DOHH2 (cell line): ENCODE measurements around the gene PTCD3.

ENCODE experiments used
- H3F3A ChIP-seq: fragments of 200-600 bp; sonication (generic), shearing (Covaris generic); 2 replicates; pipeline ENCODE4 v1.6.0; 2016; ENCODE audit warnings: antibody characterized with exemption, mild to moderate bottlenecking; ENCODE audit not compliant: control insufficient read depth, insufficient read depth
- H3K27ac ChIP-seq: fragments of 200-600 bp; sonication (generic); 2 replicates; pipeline ENCODE4 v1.5.1; 2014; ENCODE audit warnings: low read depth, mild to moderate bottlenecking, low read length, moderate library complexity
- H3K27me3 ChIP-seq: fragments of 200-600 bp; sonication (generic); 2 replicates; pipeline ENCODE4 v1.6.1; 2014; ENCODE audit warnings: mild to moderate bottlenecking, low read length, mixed read lengths; ENCODE audit not compliant: control insufficient read depth
- H3K36me3 ChIP-seq: fragments of 200-600 bp; sonication (generic); 2 replicates; pipeline ENCODE4 v1.6.1; 2014; ENCODE audit warnings: mild to moderate bottlenecking, low read length, moderate library complexity, mixed read lengths; ENCODE audit not compliant: control insufficient read depth
- H3K4me1 ChIP-seq: fragments of 200-600 bp; sonication (generic); 2 replicates; pipeline ENCODE4 v1.6.1; 2014; ENCODE audit warnings: mild to moderate bottlenecking, low read length, mixed read lengths; ENCODE audit not compliant: control insufficient read depth
- H3K4me2 ChIP-seq: fragments of 200-600 bp; sonication (generic); 2 replicates; pipeline ENCODE4 v1.6.0; 2014; ENCODE audit warnings: mild to moderate bottlenecking, low read length, moderate library complexity
- H3K4me3 ChIP-seq: fragments of 200-600 bp; sonication (generic); 2 replicates; pipeline ENCODE4 v1.5.1; 2014; ENCODE audit warnings: mild to moderate bottlenecking, low read length, mixed read lengths
- H3K79me2 ChIP-seq: fragments of 200-600 bp; sonication (generic); 2 replicates; pipeline ENCODE4 v1.6.1; 2014; ENCODE audit warnings: mild to moderate bottlenecking, low read length, mixed read lengths; ENCODE audit not compliant: control insufficient read depth
- H3K9me2 ChIP-seq: fragments of 200-600 bp; sonication (generic); replicated peaks from 2 replicates; pipeline ENCODE4 v1.6.1; 2014; ENCODE audit warnings: mild to moderate bottlenecking, low read length, mixed read lengths; ENCODE audit not compliant: control insufficient read depth
- H3K9me3 ChIP-seq: fragments of 200-600 bp; sonication (generic); 2 replicates; pipeline ENCODE4 v1.6.1; 2014; ENCODE audit warnings: antibody characterized with exemption, low read length, mixed read lengths; ENCODE audit not compliant: control insufficient read depth, insufficient read depth
- H4K20me1 ChIP-seq: fragments of 200-600 bp; sonication (generic); 2 replicates; pipeline ENCODE4 v1.6.0; 2014; ENCODE audit warnings: low read depth, mild to moderate bottlenecking, antibody characterized with exemption, low read length, moderate library complexity; ENCODE audit not compliant: control insufficient read depth, insufficient read depth
- CTCF ChIP-seq: fragments of 200-600 bp; sonication (generic); IDR thresholded peaks from one replicate; pipeline ENCODE4 v1.5.1; 2014; ENCODE audit warnings: antibody characterized with exemption, mild to moderate bottlenecking, low read depth, low read length; ENCODE audit not compliant: poor library complexity, severe bottlenecking
- EZH2phosphoT487 ChIP-seq: fragments of 200-600 bp; sonication (generic); IDR thresholded peaks from 2 replicates; pipeline ENCODE4 v1.6.1; 2017; ENCODE audit warnings: borderline replicate concordance, mild to moderate bottlenecking, antibody characterized with exemption, low read length, moderate library complexity, mixed read lengths

The PTCD3 gene

DNA sequence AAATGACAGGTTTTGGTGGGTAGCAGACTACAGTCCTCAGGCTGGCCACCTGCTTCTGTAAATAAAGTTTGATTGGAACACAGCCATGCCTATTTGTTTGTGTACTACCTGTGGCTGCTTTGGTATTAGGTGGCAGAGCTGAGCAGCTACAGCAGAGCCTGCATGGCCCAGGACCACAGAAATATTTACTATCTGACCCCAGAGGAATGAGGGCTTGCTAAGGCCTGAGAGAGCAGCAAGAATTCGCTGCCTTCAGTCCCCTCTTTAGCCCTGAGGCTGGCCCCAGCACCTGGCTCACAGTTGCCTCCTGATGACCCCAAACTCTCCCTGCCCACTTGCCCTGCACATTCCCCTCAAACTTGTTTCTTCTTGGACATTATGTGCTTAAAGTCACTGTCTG lies 32.8 kb upstream of the PTCD3 start:
- Histone ChIP-seq H3K79me2 (no peaks in the 10 kb centered on the region), H3K27ac (no peak overlapping the region), H3K9me2 (no peaks in the 10 kb centered on the region), H3K4me3 (no peak overlapping the region), H3F3A (no peaks in the 10 kb centered on the region), H3K4me1 (no peaks in the 10 kb centered on the region), H4K20me1 (no peaks in the 10 kb centered on the region), H3K27me3 (no peaks in the 10 kb centered on the region), H3K4me2 (no peak overlapping the region), H3K9me3 (no peaks in the 10 kb centered on the region), H3K36me3 (peaks cover 95% of the 10 kb centered on the region)
- TF ChIP-seq EZH2phosphoT487: no peak

- no peaks in the 10 kb centered on the region for H3K4me1 ChIP-seq
- no peaks in the 10 kb centered on the region for H3F3A ChIP-seq
- no peaks in the 10 kb centered on the region for H4K20me1 ChIP-seq
- no peak for TF ChIP-seq CTCF
- no peak for TF ChIP-seq EZH2phosphoT487
- no peaks in the 10 kb centered on the region for H3K9me2 ChIP-seq
- H3K79me2 ChIP-seq: no peaks in the 10 kb centered on the region
- H3K27me3 ChIP-seq: no peaks in the 10 kb centered on the region
- H3K4me3 ChIP-seq: no peak overlapping the region
- no peaks in the 10 kb centered on the region for H3K9me3 ChIP-seq
- no peak overlapping the region for H3K4me2 ChIP-seq
- peaks cover 95% of the 10 kb centered on the region for H3K36me3 ChIP-seq
- H3K27ac ChIP-seq: no peak overlapping the region
These were observed 31.8 kb upstream of the PTCD3 start for GRCh38 chr2:86074256-86074655.

GRCh38 chr2:86074811-86075210 lies 31.2 kb upstream of the PTCD3 start:
- Histone ChIP-seq H4K20me1 (no peaks in the 10 kb centered on the region), H3K4me3 (no peak overlapping the region), H3K4me2 (no peak overlapping the region), H3K27me3 (no peaks in the 10 kb centered on the region), H3K36me3 (peaks cover 95% of the 10 kb centered on the region), H3K9me3 (no peaks in the 10 kb centered on the region), H3K9me2 (no peaks in the 10 kb centered on the region), H3K79me2 (no peaks in the 10 kb centered on the region), H3K27ac (no peak overlapping the region), H3F3A (no peaks in the 10 kb centered on the region), H3K4me1 (peaks cover 3% of the 10 kb centered on the region; the same call in 1 of the 2 replicates)
- TF ChIP-seq EZH2phosphoT487 (no peak), CTCF (no peak)

DNA sequence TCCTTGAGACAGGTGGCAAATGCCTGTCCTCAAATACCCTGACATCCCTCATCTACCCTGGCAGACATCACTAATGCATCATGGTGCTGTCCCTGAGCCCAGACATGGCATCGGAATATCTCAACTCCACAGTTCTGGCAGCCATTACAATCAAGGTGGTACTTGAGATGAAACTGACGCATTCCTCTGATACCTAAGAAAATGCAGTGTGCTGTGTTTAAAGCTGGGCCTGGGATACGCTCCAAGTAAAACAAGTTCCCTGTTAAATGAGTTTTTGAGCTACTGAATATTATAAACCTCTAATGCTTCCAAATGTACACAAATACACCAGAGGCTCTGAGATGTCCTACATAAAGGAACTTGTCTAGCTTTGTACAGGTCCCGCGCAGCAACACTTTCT lies 30.1 kb upstream of the PTCD3 start:
- H3K4me2 ChIP-seq: no peak overlapping the region
- no peaks in the 10 kb centered on the region for H3K79me2 ChIP-seq
- H3K27ac ChIP-seq: no peak overlapping the region
- H3K4me3 ChIP-seq: no peak overlapping the region
- no peak for TF ChIP-seq EZH2phosphoT487
- no peak for TF ChIP-seq CTCF
- H3K36me3 ChIP-seq: peaks cover 95% of the 10 kb centered on the region
- no peaks in the 10 kb centered on the region for H3F3A ChIP-seq
- no peaks in the 10 kb centered on the region for H3K27me3 ChIP-seq
- H3K9me2 ChIP-seq: no peaks in the 10 kb centered on the region
- no peaks in the 10 kb centered on the region for H4K20me1 ChIP-seq
- peaks cover 12% of the 10 kb centered on the region for H3K4me1 ChIP-seq
- H3K9me3 ChIP-seq: no peaks in the 10 kb centered on the region
